GM19238 (cell line): ENCODE results near the gene TRIM32.
"Not testable (repeated sequence)": the region's sequence is repeated elsewhere in the genome, so short reads cannot be mapped to it uniquely, and the experiment has no call there.

Source experiments
- DNase-seq: peaks from one replicate; pipeline ENCODE4 v3.0.0; 2011; ENCODE audit warnings: low spot score; ENCODE audit not compliant: insufficient read length

TRIM32 gene

GRCh38 chr9:116674210-116674980, 12.7 kb upstream of the TRIM32 start:
- DNase-seq, result no peak

GRCh38 chr9:116683535-116683934, 3.6 kb upstream of the TRIM32 start:
- DNase-seq, result no peak

GRCh38 chr9:116685166-116685565, 1.9 kb upstream of the TRIM32 start:
- DNase-seq, result no peak

GRCh38 chr9:116686135-116686534, 970 bp upstream of the TRIM32 start:
- no peak for DNase-seq

GRCh38 chr9:116686693-116687073, 422 bp upstream of the TRIM32 start:
- no peak for DNase-seq

GRCh38 chr9:116687754-116688135, 640 bp downstream of the TRIM32 start:
- DNase-seq, result no peak

GRCh38 chr9:116688806-116689485, 1.8 kb downstream of the TRIM32 start:
- no peak for DNase-seq

GRCh38 chr9:116689486-116690032, 2.5 kb downstream of the TRIM32 start:
- DNase-seq, result no peak

GRCh38 chr9:116690805-116691204, 3.7 kb downstream of the TRIM32 start:
- DNase-seq, result not testable (repeated sequence)

GRCh38 chr9:116691607-116692006, 4.5 kb downstream of the TRIM32 start:
- no peak for DNase-seq

GRCh38 chr9:116692616-116693015, 5.5 kb downstream of the TRIM32 start:
- no peak for DNase-seq

- no peak for DNase-seq
Measured at GRCh38 chr9:116693233-116693731, 6.2 kb downstream of the TRIM32 start.

GRCh38 chr9:116694785-116695291, 7.7 kb downstream of the TRIM32 start:
- no peak for DNase-seq

GRCh38 chr9:116695438-116695837, 8.3 kb downstream of the TRIM32 start:
- no peak for DNase-seq

- no peak for DNase-seq
Measured at GRCh38 chr9:116697362-116697761, 10.3 kb downstream of the TRIM32 start.

- no peak for DNase-seq
Measured at GRCh38 chr9:116697887-116698286, 10.8 kb downstream of the TRIM32 start.

GRCh38 chr9:116700279-116700678, 13.2 kb downstream of the TRIM32 start:
- DNase-seq, result no peak

GRCh38 chr9:116700882-116701865, 14.1 kb downstream of the TRIM32 start:
- DNase-seq, result no peak

GRCh38 chr9:116701940-116702642, 15.0 kb downstream of the TRIM32 start:
- no peak for DNase-seq

GRCh38 chr9:116703634-116704033, 16.5 kb downstream of the TRIM32 start:
- DNase-seq, result no peak
